Type B pancreatic cell (in vitro differentiated cells): Measurements from ENCODE around the gene BIN2. TPM values are rescaled to one million over a fixed set of nuclear protein-coding genes. Genes with fewer than 3 reads are reported as not detected.

Experiments
- DNase-seq: peaks from one replicate; pipeline ENCODE4 v3.0.0; 2021; ENCODE audit warnings: mixed read lengths; ENCODE audit not compliant: unreplicated experiment; ENCODE audit errors: extremely low spot score
- H3K27ac Mint-ChIP-seq: 2 replicates; pipeline ENCODE4 v1.8.0; 2021; ENCODE audit warnings: mild to moderate bottlenecking, mixed read lengths
- H3K27me3 Mint-ChIP-seq: 2 replicates; pipeline ENCODE4 v1.8.0; 2021; ENCODE audit warnings: mixed read lengths
- H3K36me3 Mint-ChIP-seq: 2 replicates; pipeline ENCODE4 v1.8.0; 2021; ENCODE audit warnings: mixed read lengths
- H3K4me1 Mint-ChIP-seq: one replicate; pipeline ENCODE4 v1.8.0; 2021; ENCODE audit warnings: mixed read lengths; ENCODE audit not compliant: unreplicated experiment
- H3K4me3 Mint-ChIP-seq: 2 replicates; pipeline ENCODE4 v1.8.0; 2021; ENCODE audit warnings: mild to moderate bottlenecking, mixed read lengths
- H3K9me3 Mint-ChIP-seq: 2 replicates; pipeline ENCODE4 v1.8.0; 2021; ENCODE audit warnings: mixed read lengths
- total RNA-seq: library from RNA; stranded (reverse); gene quantifications from 2 replicates; pipeline ENCODE4 v1.2.1, GENCODE V29; 2021; ENCODE audit warnings: low replicate concordance
- TF ChIP-seq, protein P1 (sequence below): fragments of 200-600 bp; sonication (generic); conservative IDR thresholded peaks from 2 replicates; pipeline ENCODE4 v1.5.0; 2021; ENCODE audit warnings: antibody characterized with exemption, mild to moderate bottlenecking

The BIN2 gene
- total RNA-seq, 1 donor from 2014 or later: not detected

DNA sequence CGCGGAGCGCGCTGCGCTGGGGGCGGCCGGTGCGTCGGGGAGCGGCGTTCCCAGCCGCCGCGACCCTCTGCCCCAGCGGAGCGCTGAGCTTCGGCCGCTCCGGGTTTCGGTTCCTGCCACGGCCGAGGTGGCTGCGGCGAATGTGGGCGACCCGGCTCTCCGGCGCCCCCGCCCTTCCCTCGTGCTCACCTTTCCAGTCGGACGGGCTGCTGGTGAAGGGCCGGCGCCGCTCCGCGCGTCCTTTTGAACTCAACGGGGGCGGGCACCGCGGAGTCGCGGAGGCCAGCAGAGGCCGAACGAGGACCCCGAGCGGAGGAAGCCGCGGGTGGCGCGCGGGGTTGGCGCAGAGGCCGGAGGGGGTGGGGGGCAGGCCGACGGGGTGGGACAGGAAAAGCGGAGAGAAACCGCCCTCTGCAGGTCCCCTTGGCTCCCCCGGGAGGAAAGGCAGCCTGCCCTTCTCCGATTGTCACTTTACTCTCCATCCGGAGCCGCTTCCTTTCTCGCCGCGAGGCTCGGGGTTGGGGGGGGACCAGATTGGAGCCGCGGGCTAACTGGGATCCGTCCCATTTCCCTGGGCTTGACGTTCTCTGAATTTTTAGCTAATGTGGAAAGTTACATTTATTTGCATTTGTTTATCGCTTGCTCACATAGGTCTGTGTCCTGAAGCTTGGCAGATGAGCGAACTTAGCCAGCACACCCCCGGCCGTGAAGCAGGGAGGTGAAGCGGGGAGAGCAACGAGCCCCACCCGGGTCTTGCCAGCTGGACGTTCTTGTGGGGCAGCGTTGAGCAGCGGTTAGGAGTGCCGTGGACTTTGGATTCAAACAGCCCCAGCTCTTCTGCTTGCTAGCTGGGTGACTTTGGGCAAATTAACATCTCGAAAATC, 53.7 kb downstream of the BIN2 start, which contains the start of gene SMAGP:
Gene SMAGP (minus strand): TSS at position 349 of the 884 bp plus-strand sequence. CDS start 1,137 bp downstream, outside the sequence.
- peaks cover 19% of the 10 kb centered on the region for H3K27me3 Mint-ChIP-seq
- peak within 1 kb of the TSS; percentile 97 for H3K4me3 Mint-ChIP-seq
- H3K4me1 Mint-ChIP-seq: peaks cover 11% of the 10 kb centered on the region
- peak within 1 kb of the TSS; percentile 100 for H3K27ac Mint-ChIP-seq
- DNase-seq: peak; percentile 84
- H3K9me3 Mint-ChIP-seq: no peaks in the 10 kb centered on the region
- TF ChIP-seq, protein P1, sequence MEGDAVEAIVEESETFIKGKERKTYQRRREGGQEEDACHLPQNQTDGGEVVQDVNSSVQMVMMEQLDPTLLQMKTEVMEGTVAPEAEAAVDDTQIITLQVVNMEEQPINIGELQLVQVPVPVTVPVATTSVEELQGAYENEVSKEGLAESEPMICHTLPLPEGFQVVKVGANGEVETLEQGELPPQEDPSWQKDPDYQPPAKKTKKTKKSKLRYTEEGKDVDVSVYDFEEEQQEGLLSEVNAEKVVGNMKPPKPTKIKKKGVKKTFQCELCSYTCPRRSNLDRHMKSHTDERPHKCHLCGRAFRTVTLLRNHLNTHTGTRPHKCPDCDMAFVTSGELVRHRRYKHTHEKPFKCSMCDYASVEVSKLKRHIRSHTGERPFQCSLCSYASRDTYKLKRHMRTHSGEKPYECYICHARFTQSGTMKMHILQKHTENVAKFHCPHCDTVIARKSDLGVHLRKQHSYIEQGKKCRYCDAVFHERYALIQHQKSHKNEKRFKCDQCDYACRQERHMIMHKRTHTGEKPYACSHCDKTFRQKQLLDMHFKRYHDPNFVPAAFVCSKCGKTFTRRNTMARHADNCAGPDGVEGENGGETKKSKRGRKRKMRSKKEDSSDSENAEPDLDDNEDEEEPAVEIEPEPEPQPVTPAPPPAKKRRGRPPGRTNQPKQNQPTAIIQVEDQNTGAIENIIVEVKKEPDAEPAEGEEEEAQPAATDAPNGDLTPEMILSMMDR: no peak
- peaks cover 4% of the 10 kb centered on the region for H3K36me3 Mint-ChIP-seq

DNA sequence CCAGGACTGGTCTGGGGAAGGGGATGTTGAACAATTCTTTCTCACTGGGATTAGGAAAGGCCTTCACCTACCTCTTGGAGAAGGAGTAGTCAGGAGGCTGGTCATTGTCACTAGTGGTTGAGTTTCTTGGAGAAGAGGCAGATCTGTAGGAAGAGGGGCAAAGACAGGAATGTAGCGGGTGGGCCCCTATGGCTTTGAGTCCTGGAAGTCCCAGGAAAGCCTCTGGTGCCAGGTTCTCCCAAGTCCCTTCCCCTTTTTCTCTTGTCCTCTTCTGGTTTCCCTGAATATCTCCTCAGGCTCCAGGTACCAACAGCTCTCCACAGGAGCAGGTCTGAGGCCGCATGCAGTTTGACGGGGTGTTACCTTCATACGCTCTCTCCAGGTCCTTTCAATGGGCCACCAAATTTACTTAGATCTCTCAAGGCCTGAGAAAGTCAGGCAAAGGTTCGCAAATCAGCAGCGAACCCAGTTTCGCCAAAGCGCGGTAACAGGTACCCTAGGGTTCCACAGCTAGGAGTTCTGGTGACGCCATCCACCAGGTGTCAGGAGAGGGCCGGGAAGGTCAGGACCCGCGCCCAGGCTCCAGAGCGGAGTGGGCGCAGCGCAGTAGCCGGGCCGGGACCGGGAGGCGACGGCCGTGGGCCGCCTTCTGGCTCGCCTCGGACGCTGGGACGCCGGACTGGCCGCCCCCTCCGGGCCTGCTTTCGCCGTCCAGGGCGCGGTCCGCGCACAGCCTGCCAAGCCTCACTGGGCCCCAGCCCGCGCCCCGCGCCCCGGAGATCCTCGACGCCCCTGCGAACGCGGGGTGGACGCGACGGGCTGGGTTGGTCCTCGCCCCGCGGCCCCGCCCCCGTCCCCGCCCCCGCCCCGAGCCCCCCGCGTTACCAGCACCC, 54.6 kb downstream of the BIN2 start:
- Mint-ChIP-seq H3K27me3 (peaks cover 19% of the 10 kb centered on the region), H3K27ac (peak overlapping the region; percentile 96), H3K36me3 (peaks cover 7% of the 10 kb centered on the region), H3K4me1 (peaks cover 11% of the 10 kb centered on the region), H3K4me3 (peak overlapping the region; percentile 93), H3K9me3 (no peaks in the 10 kb centered on the region)
- peak; percentile 71 for DNase-seq
- TF ChIP-seq, protein P1: peak; percentile 44

- Mint-ChIP-seq H3K27me3 (peaks cover 7% of the 10 kb centered on the region), H3K27ac (no peak overlapping the region), H3K9me3 (no peaks in the 10 kb centered on the region), H3K36me3 (peaks cover 11% of the 10 kb centered on the region), H3K4me3 (no peak overlapping the region), H3K4me1 (no peaks in the 10 kb centered on the region)
- DNase-seq: no peak
- TF ChIP-seq, protein P1: no peak
Observed at GRCh38 chr12:51265024-51265423, 59.0 kb downstream of the BIN2 start.

DNA sequence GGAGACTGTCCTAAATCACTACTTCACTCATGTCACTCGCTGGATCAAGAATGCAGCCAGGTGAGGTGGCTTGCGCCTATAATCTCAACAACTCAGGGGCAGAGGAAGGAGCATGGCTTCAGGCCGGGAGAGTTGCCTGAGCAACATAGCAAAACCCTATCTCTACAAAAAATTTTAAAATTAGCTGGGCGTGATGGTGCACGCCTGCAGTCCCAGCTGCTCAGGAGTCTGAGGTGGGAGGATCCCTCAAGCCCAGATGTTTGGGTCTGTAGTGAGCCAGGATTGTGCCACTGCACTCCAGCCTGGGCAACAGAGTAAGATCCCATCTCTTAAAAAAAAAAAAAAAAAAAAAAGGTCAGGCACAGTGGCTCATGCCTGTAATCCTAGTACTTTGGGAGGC, 59.7 kb downstream of the BIN2 start:
- no peaks in the 10 kb centered on the region for H3K4me1 Mint-ChIP-seq
- peak overlapping the region; percentile 35 for H3K27ac Mint-ChIP-seq
- DNase-seq: no peak

DNA sequence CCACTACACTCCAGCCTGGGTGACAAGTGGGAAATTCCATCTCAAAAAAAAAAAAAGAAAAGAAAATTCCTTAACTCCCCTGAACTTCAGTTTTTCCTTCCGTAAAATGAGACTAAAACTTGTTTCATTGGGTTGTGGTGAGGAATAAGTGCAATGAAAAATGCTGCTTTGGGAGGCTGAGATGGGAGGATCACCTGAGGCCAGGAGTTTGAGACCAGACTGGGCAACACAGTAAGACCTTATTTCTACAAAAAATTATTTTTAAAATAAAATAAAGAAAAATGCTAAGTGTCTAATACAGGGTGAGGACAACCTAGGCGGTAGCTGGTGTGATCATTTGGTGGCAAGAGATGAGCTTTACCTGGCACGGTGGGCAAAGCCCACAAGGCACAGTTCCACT, 60.6 kb downstream of the BIN2 start:
- no peak for DNase-seq
- TF ChIP-seq, protein P1: no peak
- no peak overlapping the region for H3K27ac Mint-ChIP-seq
- no peak overlapping the region for H3K4me3 Mint-ChIP-seq
- peaks cover 11% of the 10 kb centered on the region for H3K36me3 Mint-ChIP-seq
- no peaks in the 10 kb centered on the region for H3K27me3 Mint-ChIP-seq
- H3K9me3 Mint-ChIP-seq: no peaks in the 10 kb centered on the region
- H3K4me1 Mint-ChIP-seq: no peaks in the 10 kb centered on the region

More for the DNA sequence above, 59.7 kb downstream of the BIN2 start:
- no peaks in the 10 kb centered on the region for H3K9me3 Mint-ChIP-seq
- peaks cover 11% of the 10 kb centered on the region for H3K36me3 Mint-ChIP-seq
- H3K27me3 Mint-ChIP-seq: peaks cover 5% of the 10 kb centered on the region
- peak overlapping the region; percentile 63 for H3K4me3 Mint-ChIP-seq
- TF ChIP-seq, protein P1: no peak
